K562 (cell line): ENCODE data around the gene TRIM27. TPM values are rescaled to one million over a fixed set of nuclear protein-coding genes. Genes with fewer than 3 reads are reported as not detected.

Experiments
- BRD9 ChIP-seq: fragments of 450-650 bp; IDR thresholded peaks from 2 replicates; pipeline ENCODE4 v1.6.1; 2018; ENCODE audit warnings: low read depth; ENCODE audit not compliant: partially characterized antibody
- CBX3 ChIP-seq, 2 experiments: IDR thresholded peaks; 1 replicate in 1 of 2; 2 replicates in 1 of 2; pipeline ENCODE4 v1.6.1; 2012; ENCODE audit warnings: inconsistent platforms in 2 of 2, low read length in 2 of 2, borderline replicate concordance in 1 of 2, control low read depth in 1 of 2
- CBX8 ChIP-seq: fragments of 200-600 bp; sonication (generic); IDR thresholded peaks from 2 replicates; pipeline ENCODE4 v1.6.1; 2012; ENCODE audit warnings: borderline replicate concordance, mixed run types, low read depth, mild to moderate bottlenecking, moderate library complexity, mixed read lengths, low read length, control low read depth, inconsistent platforms; ENCODE audit not compliant: poor library complexity, severe bottlenecking; ENCODE audit errors: extremely low read depth
- ESRRB ChIP-seq: fragments of 250-450 bp; sonication (Bioruptor Pico); IDR thresholded peaks from 2 replicates; pipeline ENCODE4 v1.5.0; 2020; ENCODE audit warnings: mild to moderate bottlenecking, moderate library complexity, borderline replicate concordance
- FOXJ2 ChIP-seq: fragments of 200-800 bp; sonication (Bioruptor generic); IDR thresholded peaks from 2 replicates; pipeline ENCODE4 v1.6.1; 2016; ENCODE audit warnings: missing genetic modification characterization, missing compliant biosample characterization
- GATAD2A ChIP-seq: fragments of 450-650 bp; IDR thresholded peaks from 2 replicates; pipeline ENCODE4 v1.6.1; 2017
- HOXB6 ChIP-seq: fragments of 250-450 bp; sonication (Bioruptor Pico); IDR thresholded peaks from 2 replicates; pipeline ENCODE4 v1.5.1; 2022; ENCODE audit warnings: mild to moderate bottlenecking, borderline replicate concordance
- KDM5B ChIP-seq: fragments of 200-600 bp; sonication (generic); IDR thresholded peaks from 2 replicates; pipeline ENCODE4 v1.6.1; 2012; ENCODE audit warnings: low read depth, mild to moderate bottlenecking, moderate library complexity, low read length, control low read depth, inconsistent platforms; ENCODE audit not compliant: insufficient replicate concordance
- KLF13 ChIP-seq: fragments of 450-650 bp; IDR thresholded peaks from 2 replicates; pipeline ENCODE4 v1.6.1; 2016; ENCODE audit warnings: missing genetic modification characterization, low read depth, mild to moderate bottlenecking, missing compliant biosample characterization, moderate library complexity, borderline replicate concordance
- MEIS2 ChIP-seq: fragments of 450-650 bp; IDR thresholded peaks from 2 replicates; pipeline ENCODE4 v1.6.1; 2014; ENCODE audit warnings: mild to moderate bottlenecking; ENCODE audit not compliant: partially characterized antibody
- MTA1 ChIP-seq: fragments of 450-650 bp; IDR thresholded peaks from 2 replicates; pipeline ENCODE4 v1.6.1; 2017; ENCODE audit warnings: borderline replicate concordance
- MYBL2 ChIP-seq, 2 experiments: fragments of 450-650 bp in 1 of 2; sonication (generic) in 1 of 2; formaldehyde crosslinking in 1 of 2; IDR thresholded peaks; 2 replicates each; pipeline versions ENCODE4 v1.6.1 to v1.8.1; 2017 to 2022; ENCODE audit warnings: borderline replicate concordance in 1 of 2, inconsistent platforms in 1 of 2, low read depth in 1 of 2, mild to moderate bottlenecking in 1 of 2, missing genetic modification reagents in 1 of 2, moderate library complexity in 1 of 2
- NCOA1 ChIP-seq: fragments of 450-650 bp; IDR thresholded peaks from 2 replicates; pipeline ENCODE4 v1.6.1; 2016; ENCODE audit warnings: low read depth
- NFATC3 ChIP-seq: fragments of 450-650 bp; IDR thresholded peaks from 2 replicates; pipeline ENCODE4 v1.6.1; 2017; ENCODE audit warnings: mild to moderate bottlenecking
- NONO ChIP-seq, 2 experiments: fragments of 200-400 bp in 1 of 2; fragments of 450-650 bp in 1 of 2; formaldehyde crosslinking in 1 of 2; IDR thresholded peaks; 2 replicates each; pipeline ENCODE4 v1.6.1; 2017; ENCODE audit warnings: low read depth in 2 of 2, mild to moderate bottlenecking in 2 of 2, moderate library complexity in 2 of 2, low read length in 1 of 2
- NUFIP1 ChIP-seq: fragments of 450-650 bp; IDR thresholded peaks from 2 replicates; pipeline ENCODE4 v1.6.1; 2018; ENCODE audit not compliant: partially characterized antibody
- PHF20 ChIP-seq: fragments of 450-650 bp; IDR thresholded peaks from 2 replicates; pipeline ENCODE4 v1.6.1; 2018; ENCODE audit not compliant: partially characterized antibody
- SP1 ChIP-seq: sonication (generic); formaldehyde crosslinking; IDR thresholded peaks from 2 replicates; pipeline ENCODE4 v1.8.1; 2022; ENCODE audit warnings: mild to moderate bottlenecking, missing genetic modification reagents
- STAT5A ChIP-seq: IDR thresholded peaks from 2 replicates; pipeline ENCODE4 v1.6.1; 2012; ENCODE audit warnings: low read length, inconsistent platforms, borderline replicate concordance
- TCFL5 ChIP-seq: fragments of 250-450 bp; sonication (Bioruptor Pico); conservative IDR thresholded peaks from 2 replicates; pipeline ENCODE4 v1.6.1; 2021; ENCODE audit warnings: mild to moderate bottlenecking, moderate library complexity, matching md5 sums
- ZNF512 ChIP-seq: IDR thresholded peaks from 2 replicates; pipeline ENCODE4 v1.6.1; 2016; ENCODE audit warnings: missing genetic modification characterization, missing compliant biosample characterization
- ZNF644 ChIP-seq: fragments of 200-800 bp; sonication (Bioruptor generic); IDR thresholded peaks from 2 replicates; pipeline ENCODE4 v1.6.1; 2016; ENCODE audit warnings: low read depth, missing genetic modification characterization, missing compliant biosample characterization
- ZNF695 ChIP-seq: fragments of 450-650 bp; formaldehyde crosslinking; IDR thresholded peaks from 2 replicates; pipeline ENCODE4 v1.4.0; 2020; ENCODE audit warnings: mild to moderate bottlenecking, moderate library complexity
- ZNF75A ChIP-seq: fragments of 450-650 bp; formaldehyde crosslinking; IDR thresholded peaks from 2 replicates; pipeline ENCODE4 v1.4.0; 2020; ENCODE audit warnings: mild to moderate bottlenecking
- ZNF778 ChIP-seq: fragments of 450-650 bp; formaldehyde crosslinking; IDR thresholded peaks from 2 replicates; pipeline ENCODE4 v1.4.0; 2020; ENCODE audit warnings: mild to moderate bottlenecking, moderate library complexity
- polyA plus RNA-seq, 8 experiments: library from polyadenylated mRNA; depleted of rRNA in 4 of 8; stranded (reverse) in 5 of 8; unstranded in 3 of 8; fragments of >200 nt; fragmentation: Nextera tagmentation in 2 of 8; fragmentation: Illumina TruSeq in 1 of 8; extraction: Ambion mirVana in 2 of 8; extraction: Trizol in 1 of 8; gene quantifications; 2 replicates each; pipeline versions ENCODE4 v1.2.1 to v1.2.3, GENCODE V29; 2011 to 2014; ENCODE audit warnings: inconsistent platforms in 1 of 8, missing spikeins in 1 of 8
- total RNA-seq, 7 experiments: library from RNA; depleted of rRNA in 6 of 7; stranded (reverse); fragments of >200 nt in 6 of 7; fragmentation: Illumina TruSeq in 2 of 7; extraction: Trizol in 2 of 7; gene quantifications; 2 replicates each; pipeline versions ENCODE4 v1.2.1 to v1.2.3, GENCODE V29; 2011 to 2021; ENCODE audit warnings: low replicate concordance in 1 of 7
- TF ChIP-seq, protein P1 (sequence below): sonication (generic); formaldehyde crosslinking; IDR thresholded peaks from 2 replicates; pipeline ENCODE4 v1.8.1; 2023; ENCODE audit warnings: mild to moderate bottlenecking, missing genetic modification reagents, moderate library complexity
- TF ChIP-seq, protein P2 (sequence below): sonication (generic); formaldehyde crosslinking; IDR thresholded peaks from 2 replicates; pipeline ENCODE4 v1.5.0; 2020; ENCODE audit warnings: missing genetic modification reagents

TRIM27 gene
- total and polyA plus RNA-seq, 9 of the 15 experiments (the other 6 are each of a cell fraction or from before 2014, with no cell fraction given), result 37.7 to 235 (median 122) TPM

DNA sequence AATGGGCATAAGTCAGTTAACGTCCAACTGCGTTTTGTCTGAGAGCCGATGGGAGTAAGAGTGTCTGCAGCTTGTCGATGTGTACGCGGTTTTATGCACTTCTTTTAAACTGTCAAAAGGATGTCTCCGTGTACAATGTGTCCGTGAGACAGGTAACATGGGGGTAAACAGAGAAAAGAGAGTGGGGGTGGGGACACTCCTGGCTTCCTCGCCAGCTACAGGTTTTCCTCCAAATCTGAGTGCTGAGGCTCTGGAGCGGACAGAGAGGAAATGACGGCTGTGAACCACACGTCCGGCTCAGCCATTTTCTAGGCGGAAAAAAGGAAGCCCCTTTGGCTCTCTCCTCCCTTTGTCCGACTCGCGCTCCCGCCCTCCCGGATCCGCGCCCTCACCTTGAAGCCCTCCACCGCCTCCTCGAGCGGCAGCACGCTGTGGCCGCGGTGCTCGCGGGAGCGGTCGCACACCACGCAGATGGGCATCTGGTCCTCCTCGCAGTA, 916 bp downstream of the TRIM27 start (continued):
- TF ChIP-seq CBX3 (IDR thresholded peaks at IDR 0.05; ENCODE audit: borderline replicate concordance in 1 of 2, low read length in 2 of 2) (0 out of 3 replicates have a peak, but pooled peaks of 1 of the 2 experiments have one; percentile 4), BRD9 (peak; percentile 8), HOXB6 (no peak), NONO (IDR thresholded peaks at IDR 0.05; ENCODE audit: low read depth in 2 of 2, low read length in 1 of 2) (no peak), ZNF512 (tag) (no peak), PHF20 (no peak), NUFIP1 (no peak), TCFL5 (CRISPR knock-in tag) (no peak), CBX8 (no peak), MTA1 (0 out of 2 replicates have a peak, but pooled peaks have one; percentile 59), NFATC3 (0 out of 2 replicates have a peak, but pooled peaks have one; percentile 21), ZNF695 (CRISPR knock-in tag) (no peak), KDM5B (peak; percentile 27), ZNF75A (CRISPR knock-in tag) (no peak), NCOA1 (no peak), STAT5A (no peak), MYBL2 (IDR thresholded peaks at IDR 0.05; ENCODE audit: low read depth) (no peak), MYBL2 (CRISPR knock-in tag; IDR thresholded peaks at IDR 0.05; ENCODE audit: borderline replicate concordance) (no peak), ZNF644 (tag) (no peak), GATAD2A (no peak), ESRRB (CRISPR knock-in tag) (no peak), KLF13 (tag) (0 out of 2 replicates have a peak, but pooled peaks have one; percentile 77), SP1 (CRISPR knock-in tag) (0 out of 2 replicates have a peak, but pooled peaks have one; percentile 13), MEIS2 (no peak), ZNF778 (CRISPR knock-in tag) (no peak), FOXJ2 (no peak)
- TF ChIP-seq, protein P1, sequence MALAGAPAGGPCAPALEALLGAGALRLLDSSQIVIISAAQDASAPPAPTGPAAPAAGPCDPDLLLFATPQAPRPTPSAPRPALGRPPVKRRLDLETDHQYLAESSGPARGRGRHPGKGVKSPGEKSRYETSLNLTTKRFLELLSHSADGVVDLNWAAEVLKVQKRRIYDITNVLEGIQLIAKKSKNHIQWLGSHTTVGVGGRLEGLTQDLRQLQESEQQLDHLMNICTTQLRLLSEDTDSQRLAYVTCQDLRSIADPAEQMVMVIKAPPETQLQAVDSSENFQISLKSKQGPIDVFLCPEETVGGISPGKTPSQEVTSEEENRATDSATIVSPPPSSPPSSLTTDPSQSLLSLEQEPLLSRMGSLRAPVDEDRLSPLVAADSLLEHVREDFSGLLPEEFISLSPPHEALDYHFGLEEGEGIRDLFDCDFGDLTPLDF (CRISPR knock-in tag), result no peak
- TF ChIP-seq, protein P2, sequence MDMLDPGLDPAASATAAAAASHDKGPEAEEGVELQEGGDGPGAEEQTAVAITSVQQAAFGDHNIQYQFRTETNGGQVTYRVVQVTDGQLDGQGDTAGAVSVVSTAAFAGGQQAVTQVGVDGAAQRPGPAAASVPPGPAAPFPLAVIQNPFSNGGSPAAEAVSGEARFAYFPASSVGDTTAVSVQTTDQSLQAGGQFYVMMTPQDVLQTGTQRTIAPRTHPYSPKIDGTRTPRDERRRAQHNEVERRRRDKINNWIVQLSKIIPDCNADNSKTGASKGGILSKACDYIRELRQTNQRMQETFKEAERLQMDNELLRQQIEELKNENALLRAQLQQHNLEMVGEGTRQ (CRISPR knock-in tag), result no peak
